PFSK-1 (cell line): ENCODE measurements around the gene CCDC61.

ENCODE experiments used
- POLR2AphosphoS5 ChIP-seq: IDR thresholded peaks from 2 replicates; pipeline ENCODE4 v1.6.1; 2012; ENCODE audit warnings: low read depth, mild to moderate bottlenecking, control low read depth, low read length, moderate library complexity
- REST ChIP-seq, 2 experiments: IDR thresholded peaks; 2 replicates each; pipeline versions ENCODE4 v1.6.1 to v1.8.0; 2011 to 2012; ENCODE audit warnings: low read depth in 2 of 2, low read length in 2 of 2, control low read depth in 1 of 2, inconsistent platforms in 1 of 2, mild to moderate bottlenecking in 1 of 2, moderate library complexity in 1 of 2; ENCODE audit not compliant: insufficient read depth in 1 of 2
- TAF1 ChIP-seq: IDR thresholded peaks from 2 replicates; pipeline ENCODE4 v1.6.1; 2012; ENCODE audit warnings: low read length, control low read depth, borderline replicate concordance; ENCODE audit not compliant: insufficient read depth

DNA sequence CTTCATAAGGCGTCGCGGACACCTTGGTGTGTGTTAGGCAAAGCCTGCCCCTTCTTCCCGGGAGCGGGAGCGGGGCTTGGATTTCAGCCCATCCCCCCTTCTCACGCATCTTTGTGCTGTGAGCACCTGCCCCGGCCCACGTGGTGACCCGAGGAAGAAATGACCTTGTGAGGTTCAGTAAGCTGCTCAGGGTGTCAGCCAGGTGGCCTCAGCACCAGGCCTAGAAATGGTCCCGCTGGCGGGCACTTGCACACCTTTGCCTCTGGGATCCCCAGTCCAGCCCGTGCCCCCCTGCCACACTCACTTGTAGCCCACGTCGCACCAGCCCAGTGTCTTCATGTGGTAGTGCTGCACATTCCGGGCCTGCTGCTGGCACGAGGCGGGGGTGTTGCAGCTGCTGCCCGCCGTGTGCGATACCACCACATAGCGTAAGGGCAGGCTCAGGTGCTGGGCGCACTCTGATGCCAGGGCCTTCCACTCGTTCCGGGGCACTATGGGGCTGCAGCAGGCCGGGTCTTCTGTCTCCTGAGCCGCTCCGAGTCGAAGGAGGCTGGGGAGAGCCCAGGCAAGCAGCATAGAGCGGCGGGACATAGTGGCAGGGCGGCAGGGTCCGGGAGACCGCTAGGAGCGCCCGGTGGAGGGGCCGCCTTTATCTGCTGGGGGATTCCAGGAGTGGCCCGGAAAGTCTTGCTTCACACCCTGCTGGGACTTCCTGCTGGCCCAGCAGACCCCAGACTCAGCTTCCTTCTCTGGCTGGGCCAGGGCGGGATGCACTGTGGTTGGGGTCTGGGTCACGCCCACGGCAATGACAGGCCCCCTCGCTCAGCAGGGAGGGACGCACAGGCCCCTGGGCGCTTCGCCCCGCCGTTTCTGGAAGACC, 27.4 kb downstream of the CCDC61 start, which contains the start of gene PGLYRP1:
- no peak for TF ChIP-seq POLR2AphosphoS5
- no peak for TF ChIP-seq REST (IDR thresholded peaks at IDR 0.05; ENCODE audit: insufficient read depth in 1 of 2, low read depth in 2 of 2, low read length in 2 of 2)
- no peak for TF ChIP-seq TAF1
